HG02884 (cell line): ENCODE results near the gene G6PC3.

Experiments
- ATAC-seq: cut with Tn5 transposase; IDR thresholded peaks from one replicate; pipeline ENCODE4 v1.9.1; 2021; ENCODE audit warnings: mild to moderate bottlenecking, moderate library complexity; ENCODE audit not compliant: unreplicated experiment

G6PC3 gene

DNA sequence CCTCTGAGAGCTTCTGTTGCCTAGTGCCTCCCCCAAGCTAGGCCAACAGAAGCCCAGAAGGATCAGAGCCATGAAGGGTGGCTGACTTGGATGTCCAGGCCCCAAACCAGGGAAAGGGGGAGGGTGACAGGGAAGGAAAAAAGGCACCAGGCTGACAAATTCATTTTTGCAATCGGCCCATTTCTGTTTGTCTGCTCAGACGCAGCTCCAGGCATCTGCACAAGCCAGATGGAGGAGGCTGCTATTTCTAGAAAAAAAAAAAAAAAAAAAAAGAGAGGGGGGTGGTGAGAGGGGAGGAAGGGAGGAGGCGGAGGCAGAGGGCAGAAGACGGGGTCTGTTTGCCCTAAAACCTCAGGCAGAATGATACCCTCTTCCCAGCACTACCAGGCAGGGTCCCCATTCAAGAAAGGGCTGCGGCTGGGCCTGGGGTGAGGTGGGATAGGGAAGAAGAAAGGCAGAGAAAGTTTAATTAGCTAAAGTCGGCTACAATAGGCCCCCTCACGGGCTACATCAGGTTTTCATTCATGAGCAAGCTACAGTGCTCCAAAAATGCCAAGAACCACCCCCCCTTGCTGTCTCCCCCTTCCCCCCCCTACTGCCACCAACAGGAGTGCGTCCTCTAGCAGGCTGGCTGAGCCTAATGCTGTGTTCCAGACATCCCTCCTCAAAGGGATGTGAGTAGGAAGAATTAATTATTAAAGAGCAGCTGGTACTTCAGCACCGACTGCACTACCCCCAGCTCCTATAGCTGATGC lies 50.5 kb downstream of the G6PC3 start:
- ATAC-seq: no peak

DNA sequence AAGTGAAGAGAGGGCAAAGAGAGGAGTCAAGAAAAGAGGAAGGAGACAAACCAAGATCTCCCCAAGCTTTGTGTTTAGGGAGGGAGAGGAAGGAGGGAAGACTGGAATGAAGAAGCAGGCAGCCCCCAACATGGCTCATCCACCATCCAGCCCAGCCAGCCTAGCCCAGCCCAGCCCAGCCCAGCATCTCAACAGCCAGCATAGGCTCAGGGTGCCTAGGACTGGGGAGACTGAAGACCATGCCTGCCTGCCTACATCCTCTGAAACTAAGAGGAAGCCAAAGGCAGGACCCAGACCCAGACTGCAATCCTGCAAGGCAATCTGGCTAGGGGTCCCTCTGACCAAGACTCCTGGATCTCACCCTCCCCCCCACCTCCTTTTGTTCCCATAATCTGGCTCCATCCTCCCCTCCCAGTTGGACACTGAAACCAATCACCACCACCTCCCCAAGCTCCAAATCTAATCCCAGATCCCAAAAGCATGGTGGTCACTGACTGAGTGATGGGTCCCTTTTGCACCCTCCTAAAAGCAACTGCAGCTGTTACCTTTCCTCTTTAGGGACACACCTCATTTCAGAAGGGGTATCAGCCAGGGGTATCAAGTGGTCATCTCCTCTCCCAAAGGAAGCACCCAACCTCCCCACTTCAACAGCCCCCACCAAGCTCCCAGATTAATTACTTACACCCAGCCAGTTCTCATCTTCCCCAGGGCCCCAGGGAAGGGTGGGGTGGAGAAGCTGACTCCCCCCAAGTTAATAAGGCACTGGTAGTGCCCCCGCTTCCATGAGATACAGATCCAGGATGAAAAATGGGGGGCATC lies 51.7 kb downstream of the G6PC3 start:
- no peak for ATAC-seq

DNA sequence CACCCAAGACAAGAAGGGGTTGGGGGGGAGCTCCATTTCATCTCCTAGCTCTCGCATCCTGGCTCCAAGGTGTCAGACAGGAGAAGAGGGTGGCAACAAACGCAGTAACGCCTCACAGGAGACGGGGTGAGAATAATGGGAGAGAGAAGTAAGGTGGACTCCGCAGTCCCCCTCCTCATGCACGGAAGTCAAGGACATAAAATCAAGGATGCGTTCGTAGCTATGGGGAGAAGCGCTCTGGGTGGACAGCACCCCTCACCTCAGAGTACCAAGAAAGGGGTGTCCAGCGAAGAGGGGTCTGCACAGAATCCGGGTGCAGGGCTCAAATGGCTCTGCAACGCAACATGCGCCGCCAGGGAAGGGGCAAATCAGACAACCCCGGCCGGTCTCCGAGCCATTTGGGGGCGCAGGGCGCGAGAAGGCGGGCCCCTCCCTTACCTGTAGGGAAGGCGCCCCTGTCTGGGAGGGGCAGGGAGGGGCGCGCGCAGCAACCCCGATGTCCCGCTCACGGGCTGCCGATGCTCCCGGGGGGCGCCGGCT lies 52.4 kb downstream of the G6PC3 start:
- ATAC-seq: peak; percentile 10

DNA sequence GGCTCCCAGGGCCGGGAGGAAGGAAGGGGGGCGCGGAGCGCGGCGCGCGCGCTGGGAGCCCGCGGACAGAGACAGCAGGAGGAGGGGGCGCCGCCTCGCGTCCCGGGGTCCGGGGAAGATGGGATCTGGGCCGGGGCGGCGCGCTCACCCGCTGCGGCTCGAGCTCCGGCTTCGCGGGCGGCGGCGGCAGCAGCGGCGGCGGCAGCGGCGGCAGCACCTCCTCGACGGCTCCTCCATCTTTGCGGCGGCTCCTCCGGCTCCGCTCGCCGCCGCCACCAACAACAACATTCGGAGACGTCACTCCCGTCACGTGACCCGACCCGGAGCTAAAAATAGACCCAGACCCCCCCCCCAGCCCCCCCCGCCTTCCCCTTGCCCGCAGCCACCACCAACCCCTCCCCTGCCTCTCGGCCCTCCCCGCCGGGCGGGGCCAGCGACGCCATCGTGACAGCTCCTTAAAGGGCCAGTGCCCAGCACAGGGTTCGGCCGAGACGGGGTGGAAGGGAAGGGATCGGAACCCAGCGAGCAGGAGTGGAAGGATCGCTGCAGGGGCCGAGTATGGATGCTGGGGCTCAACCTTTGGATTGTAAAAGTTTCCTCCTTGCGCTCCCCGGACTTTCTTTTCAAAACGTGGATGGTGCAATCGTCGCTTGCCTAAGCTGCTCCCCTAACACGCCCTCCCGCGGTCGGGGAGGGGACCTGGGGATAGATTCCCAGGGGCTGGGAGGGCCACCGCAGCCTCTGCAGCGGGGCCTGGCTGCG lies 53.0 kb downstream of the G6PC3 start, which contains the start of gene HDAC5:
Gene HDAC5, minus strand, starts transcription at position 286 of the 762 bp plus-strand sequence. CDS start 6,126 bp downstream, outside the sequence.
- peak; percentile 84 for ATAC-seq

DNA sequence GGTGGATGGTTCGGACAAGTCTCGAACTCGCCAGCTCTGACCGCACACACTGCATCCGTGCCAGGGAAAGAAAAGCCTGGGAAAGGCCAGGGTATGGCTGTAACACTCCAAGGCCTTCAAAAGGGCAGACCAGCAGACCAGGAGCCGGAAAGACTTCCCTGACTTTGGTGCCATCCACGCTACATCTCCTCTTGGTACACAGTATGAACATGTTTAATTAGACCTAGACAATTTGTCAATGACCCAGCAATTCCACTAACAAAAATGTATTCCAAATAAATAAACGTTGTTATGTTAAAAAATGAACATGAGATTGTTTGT lies 53.5 kb downstream of the G6PC3 start:
- ATAC-seq: no peak
